Ishikawa (cell line): ENCODE data around the gene NRXN3.

Source experiments
- CEBPB ChIP-seq: IDR thresholded peaks from 2 replicates; pipeline ENCODE4 v1.6.1; 2012
- CREB1 ChIP-seq: IDR thresholded peaks from 2 replicates; pipeline ENCODE4 v1.6.1; 2012; ENCODE audit warnings: low read depth
- EP300 ChIP-seq: IDR thresholded peaks from 2 replicates; pipeline ENCODE4 v1.6.1; 2012; ENCODE audit warnings: borderline replicate concordance
- MAX ChIP-seq: IDR thresholded peaks from 2 replicates; pipeline ENCODE4 v1.6.1; 2012
- NFIC ChIP-seq: IDR thresholded peaks from 2 replicates; pipeline ENCODE4 v1.6.1; 2012
- RAD21 ChIP-seq: IDR thresholded peaks from 2 replicates; pipeline ENCODE4 v1.6.1; 2012; ENCODE audit warnings: low read depth
- TAF1 ChIP-seq: IDR thresholded peaks from 2 replicates; pipeline ENCODE4 v1.6.1; 2012; ENCODE audit warnings: low read depth, mild to moderate bottlenecking
- YY1 ChIP-seq: IDR thresholded peaks from 2 replicates; pipeline ENCODE4 v1.6.1; 2012; ENCODE audit warnings: low read depth

- TF ChIP-seq NFIC (no peak), YY1 (no peak), CREB1 (no peak), TAF1 (no peak), MAX (no peak), CEBPB (no peak), RAD21 (no peak), EP300 (no peak)
These were observed 892.1 kb downstream of the NRXN3 start for GRCh38 chr14:79062226-79062625.
